Endothelial cell (in vitro differentiated cells): ENCODE data around the gene ACTG2. TPM values are rescaled to one million over a fixed set of nuclear protein-coding genes. Genes with fewer than 3 reads are reported as not detected.
A peak's percentile ranks its signal among the peaks of the same experiment; 100 is the strongest.
"Not testable (repeated sequence)": the region's sequence is repeated elsewhere in the genome, so short reads cannot be mapped to it uniquely, and the experiment has no call there.

Experiments
- DNase-seq: peaks from one replicate; pipeline ENCODE4 v3.0.0; 2021; ENCODE audit warnings: low spot score
- H3K27ac Mint-ChIP-seq: one replicate; pipeline ENCODE4 v1.8.0; 2021; ENCODE audit warnings: mixed read lengths, inconsistent platforms; ENCODE audit not compliant: unreplicated experiment
- H3K27me3 Mint-ChIP-seq: one replicate; pipeline ENCODE4 v1.8.0; 2021; ENCODE audit warnings: mild to moderate bottlenecking, moderate library complexity, mixed read lengths, inconsistent platforms; ENCODE audit not compliant: unreplicated experiment
- H3K36me3 Mint-ChIP-seq: one replicate; pipeline ENCODE4 v1.8.0; 2021; ENCODE audit warnings: mild to moderate bottlenecking, low read depth, mixed read lengths, inconsistent platforms; ENCODE audit not compliant: unreplicated experiment
- H3K4me1 Mint-ChIP-seq: one replicate; pipeline ENCODE4 v1.8.0; 2021; ENCODE audit warnings: mild to moderate bottlenecking, mixed read lengths, inconsistent platforms; ENCODE audit not compliant: unreplicated experiment
- H3K4me3 Mint-ChIP-seq: one replicate; pipeline ENCODE4 v1.8.0; 2021; ENCODE audit warnings: mild to moderate bottlenecking, mixed read lengths, inconsistent platforms; ENCODE audit not compliant: unreplicated experiment
- H3K9me3 Mint-ChIP-seq: one replicate; pipeline ENCODE4 v1.8.0; 2021; ENCODE audit warnings: mixed read lengths, inconsistent platforms; ENCODE audit not compliant: unreplicated experiment
- CTCF ChIP-seq: fragments of 200-600 bp; sonication (generic); IDR thresholded peaks from one replicate; pipeline ENCODE4 v1.5.0; 2021; ENCODE audit warnings: antibody characterized with exemption; ENCODE audit not compliant: unreplicated experiment
- total RNA-seq: library from RNA; stranded (reverse); fragmentation: NEBNext Ultra II Directional; extraction: Animal tissue kit (Norgen Biotek cat#: 25700); gene quantifications from one replicate; pipeline ENCODE4 v1.2.1, GENCODE V29; 2021; ENCODE audit not compliant: unreplicated experiment

ACTG2 gene
- total RNA-seq, 1 donor from 2014 or later: 8.3 TPM

- Mint-ChIP-seq H3K27me3 (peaks cover 2% of the 10 kb centered on the region), H3K4me3 (no peak overlapping the region), H3K36me3 (no peaks in the 10 kb centered on the region), H3K27ac (no peak overlapping the region), H3K9me3 (no peaks in the 10 kb centered on the region), H3K4me1 (no peaks in the 10 kb centered on the region)
- TF ChIP-seq CTCF: no peak
- no peak for DNase-seq
These were observed 45.1 kb downstream of the ACTG2 start for GRCh38 chr2:73937899-73938298.

- H3K36me3 Mint-ChIP-seq: no peaks in the 10 kb centered on the region
- H3K27ac Mint-ChIP-seq: no peak overlapping the region
- no peak for DNase-seq
- no peaks in the 10 kb centered on the region for H3K9me3 Mint-ChIP-seq
- H3K4me3 Mint-ChIP-seq: no peak overlapping the region
- peaks cover 2% of the 10 kb centered on the region for H3K27me3 Mint-ChIP-seq
- H3K4me1 Mint-ChIP-seq: no peaks in the 10 kb centered on the region
- TF ChIP-seq CTCF: no peak
These were observed 46.0 kb downstream of the ACTG2 start for GRCh38 chr2:73938718-73939352.

GRCh38 chr2:73939419-73939818 is 46.6 kb downstream of the ACTG2 start:
- TF ChIP-seq CTCF: no peak
- Mint-ChIP-seq H3K9me3 (no peaks in the 10 kb centered on the region), H3K27me3 (peaks cover 2% of the 10 kb centered on the region), H3K36me3 (peaks cover 3% of the 10 kb centered on the region), H3K4me3 (no peak overlapping the region), H3K27ac (peak overlapping the region; percentile 16), H3K4me1 (no peaks in the 10 kb centered on the region)
- DNase-seq: no peak

- not testable (repeated sequence) for H3K27me3 Mint-ChIP-seq, H3K4me3 Mint-ChIP-seq
These were observed 47.3 kb downstream of the ACTG2 start for GRCh38 chr2:73940066-73940465.

GRCh38 chr2:73942664-73943063 is 49.9 kb downstream of the ACTG2 start:
- Mint-ChIP-seq H3K4me1 (no peaks in the 10 kb centered on the region), H3K4me3 (no peak overlapping the region)

More at GRCh38 chr2:73940066-73940465, 47.3 kb downstream of the ACTG2 start:
- not testable (repeated sequence) for DNase-seq, H3K27ac Mint-ChIP-seq, H3K9me3 Mint-ChIP-seq, H3K4me1 Mint-ChIP-seq, H3K36me3 Mint-ChIP-seq

More at GRCh38 chr2:73942664-73943063, 49.9 kb downstream of the ACTG2 start:
- TF ChIP-seq CTCF: no peak
- peaks cover 10% of the 10 kb centered on the region for H3K36me3 Mint-ChIP-seq
- H3K27me3 Mint-ChIP-seq: no peaks in the 10 kb centered on the region
- no peak overlapping the region for H3K27ac Mint-ChIP-seq
- H3K9me3 Mint-ChIP-seq: no peaks in the 10 kb centered on the region
- no peak for DNase-seq
